HG03064 (cell line): Measurements from ENCODE around the gene METRN.

ENCODE experiments used
- ATAC-seq: cut with Tn5 transposase; IDR thresholded peaks from one replicate; pipeline ENCODE4 v1.9.1; 2021; ENCODE audit warnings: low read depth; ENCODE audit not compliant: unreplicated experiment

METRN gene

DNA sequence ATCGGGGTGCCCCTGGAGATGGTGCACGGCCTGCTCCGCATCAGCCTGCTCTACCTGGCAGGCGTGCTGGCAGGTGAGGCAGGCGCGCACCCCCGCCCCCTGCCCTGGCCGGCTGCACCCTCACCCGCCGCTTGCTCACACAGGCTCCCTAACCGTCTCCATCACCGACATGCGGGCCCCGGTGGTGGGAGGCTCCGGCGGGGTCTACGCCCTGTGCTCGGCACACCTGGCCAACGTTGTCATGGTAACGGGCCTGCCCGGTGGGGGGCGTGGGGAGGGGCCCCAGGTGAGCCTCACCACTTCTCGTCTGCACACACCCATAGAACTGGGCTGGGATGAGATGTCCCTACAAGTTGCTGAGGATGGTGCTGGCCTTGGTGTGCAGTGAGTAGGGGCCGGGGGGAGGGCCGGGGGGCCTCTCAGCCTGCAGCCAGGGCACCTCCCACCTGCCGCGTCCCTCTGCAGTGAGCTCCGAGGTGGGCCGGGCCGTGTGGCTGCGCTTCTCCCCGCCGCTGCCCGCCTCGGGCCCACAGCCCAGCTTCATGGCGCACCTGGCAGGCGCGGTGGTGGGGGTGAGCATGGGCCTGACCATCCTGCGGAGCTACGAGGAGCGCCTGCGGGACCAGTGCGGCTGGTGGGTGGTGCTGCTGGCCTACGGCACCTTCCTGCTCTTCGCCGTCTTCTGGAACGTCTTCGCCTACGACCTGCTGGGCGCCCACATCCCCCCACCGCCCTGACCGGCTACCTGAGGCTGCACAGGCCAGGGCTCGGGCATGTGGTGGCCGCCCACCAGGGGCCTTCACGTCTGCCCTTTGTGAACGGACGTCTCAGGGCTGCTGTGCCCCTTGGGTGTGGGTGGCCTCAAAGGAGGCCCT is 37.4 kb upstream of the METRN start:
- no peak for ATAC-seq

DNA sequence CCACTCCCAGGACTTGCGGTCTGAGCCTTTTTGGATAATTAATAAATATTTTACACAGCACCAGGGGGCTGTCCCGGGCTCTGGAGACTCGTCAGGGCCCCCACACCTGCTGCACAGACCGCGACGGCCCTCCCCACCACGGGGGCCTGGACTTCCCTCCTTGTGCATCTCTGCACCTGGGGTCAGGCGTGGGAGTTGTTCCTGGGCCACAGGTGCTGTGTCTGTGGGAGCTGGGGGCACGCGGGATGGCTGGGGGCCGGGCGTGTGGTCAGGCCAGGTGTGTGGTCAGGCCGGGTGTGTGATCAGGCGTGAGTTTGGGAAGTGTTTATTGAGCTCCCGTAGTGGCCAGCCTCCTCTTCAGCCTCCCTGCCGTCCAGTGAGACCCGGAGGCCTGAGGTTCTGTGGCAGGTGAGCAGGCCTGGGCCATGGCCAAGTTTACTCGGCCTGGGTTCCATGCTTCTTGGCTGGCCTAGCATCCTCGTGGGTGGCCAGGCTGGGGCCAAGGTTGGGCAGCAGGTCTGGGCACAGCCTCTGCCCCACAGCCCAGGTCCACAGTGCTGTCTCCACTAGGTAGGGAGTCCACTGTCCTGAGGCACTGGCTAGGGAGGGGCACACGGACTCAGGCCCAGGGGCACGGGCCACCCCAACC is 36.6 kb upstream of the METRN start:
- ATAC-seq = no peak

DNA sequence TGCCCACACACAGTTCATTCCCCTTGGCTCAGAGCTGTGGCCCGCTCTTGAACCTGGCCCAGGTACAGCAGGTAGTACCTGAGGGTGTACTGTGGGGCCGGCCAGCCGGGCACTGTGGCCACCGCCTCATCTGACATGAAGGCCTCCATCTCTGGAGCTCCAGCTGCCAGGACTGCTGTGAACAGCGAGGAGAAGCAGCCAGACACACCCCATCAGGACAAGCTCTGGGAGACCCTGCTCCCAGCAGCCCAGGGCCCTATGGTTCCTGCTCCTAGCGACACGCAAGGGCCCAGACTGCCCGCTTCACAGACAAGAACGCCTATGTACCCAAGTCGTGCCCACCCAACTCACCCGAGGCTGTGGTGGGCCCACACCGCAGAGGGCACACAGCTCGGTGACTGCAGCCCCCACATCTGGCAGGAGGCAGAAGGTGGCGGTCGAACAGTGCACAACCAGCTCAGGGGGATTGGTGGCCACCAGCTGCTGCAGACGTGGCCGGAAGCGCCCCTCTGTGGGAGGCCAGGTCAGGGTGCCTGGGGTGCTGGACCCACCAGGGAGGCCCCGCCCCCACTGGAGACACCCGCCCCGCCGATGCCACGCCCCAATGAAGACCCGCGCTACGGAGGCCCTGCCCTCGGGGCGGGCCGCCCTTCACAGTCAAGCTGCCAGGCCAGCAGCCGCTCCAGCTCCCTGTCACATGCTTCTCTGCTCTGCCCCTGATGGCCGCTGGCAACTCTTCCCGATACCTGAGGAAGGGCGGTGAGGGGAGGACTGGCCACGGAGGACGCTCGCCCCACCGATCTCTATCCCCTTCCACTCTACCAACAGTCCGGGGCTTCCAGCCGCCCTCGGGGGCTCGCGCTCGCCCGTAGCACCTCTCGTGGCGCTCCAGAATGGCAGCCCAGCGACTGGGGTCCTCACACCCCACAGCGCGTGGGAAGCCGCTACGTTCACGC is 35.8 kb upstream of the METRN start:
- ATAC-seq = no peak

DNA sequence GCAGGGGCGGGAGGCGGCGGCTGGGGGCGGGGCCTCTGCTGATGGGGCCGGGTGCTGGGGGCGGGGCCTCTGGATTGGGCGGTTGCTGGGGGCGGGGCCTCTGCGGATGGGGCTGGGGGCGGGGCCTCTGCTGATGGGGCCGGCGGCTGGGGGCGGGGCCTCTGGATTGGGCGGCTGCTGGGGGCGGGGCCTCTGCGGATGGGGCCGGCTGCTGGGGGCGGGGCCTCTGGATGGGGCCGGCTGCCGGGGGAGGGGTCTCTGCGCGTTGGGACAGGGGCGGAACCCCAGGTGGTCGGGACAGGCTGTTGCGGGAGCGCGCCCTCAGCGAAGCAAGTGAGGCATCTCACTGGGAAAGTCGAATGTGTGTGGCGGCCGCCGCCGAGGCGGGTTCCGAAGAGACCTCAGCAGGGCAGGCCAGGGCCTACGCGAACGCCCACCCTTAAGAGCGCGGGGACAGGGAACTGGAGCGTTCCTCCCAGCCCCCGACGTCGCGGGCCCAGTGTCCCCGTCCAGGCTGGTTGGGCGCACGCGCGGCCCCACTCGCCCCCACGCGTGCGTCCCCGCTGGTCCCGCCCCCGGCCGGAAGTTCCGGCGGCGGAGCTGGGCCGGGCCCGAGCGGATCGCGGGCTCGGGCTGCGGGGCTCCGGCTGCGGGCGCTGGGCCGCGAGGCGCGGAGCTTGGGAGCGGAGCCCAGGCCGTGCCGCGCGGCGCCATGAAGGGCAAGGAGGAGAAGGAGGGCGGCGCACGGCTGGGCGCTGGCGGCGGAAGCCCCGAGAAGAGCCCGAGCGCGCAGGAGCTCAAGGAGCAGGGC is 34.9 kb upstream of the METRN start, which contains the start of gene STUB1:
Gene STUB1, plus strand, starts transcription at position 597 of the 811 bp plus-strand sequence. Its CDS starts 116 bp downstream, at position 713.
- no peak for ATAC-seq

DNA sequence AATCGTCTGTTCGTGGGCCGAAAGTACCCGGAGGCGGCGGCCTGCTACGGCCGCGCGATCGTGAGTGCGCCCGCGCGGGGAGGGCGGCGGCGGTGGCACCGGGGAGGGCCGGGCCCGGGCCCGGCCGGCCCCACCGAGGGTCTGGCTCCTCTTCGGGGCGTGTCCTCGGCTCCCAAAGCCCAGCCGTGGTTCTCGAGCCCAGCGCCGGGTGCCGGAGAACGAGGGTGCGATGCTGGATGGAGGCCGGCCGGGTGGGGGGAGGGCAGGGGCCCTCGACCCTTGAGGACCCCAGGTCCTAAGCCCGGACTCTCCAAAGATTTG is 34.3 kb upstream of the METRN start:
- ATAC-seq = no peak

DNA sequence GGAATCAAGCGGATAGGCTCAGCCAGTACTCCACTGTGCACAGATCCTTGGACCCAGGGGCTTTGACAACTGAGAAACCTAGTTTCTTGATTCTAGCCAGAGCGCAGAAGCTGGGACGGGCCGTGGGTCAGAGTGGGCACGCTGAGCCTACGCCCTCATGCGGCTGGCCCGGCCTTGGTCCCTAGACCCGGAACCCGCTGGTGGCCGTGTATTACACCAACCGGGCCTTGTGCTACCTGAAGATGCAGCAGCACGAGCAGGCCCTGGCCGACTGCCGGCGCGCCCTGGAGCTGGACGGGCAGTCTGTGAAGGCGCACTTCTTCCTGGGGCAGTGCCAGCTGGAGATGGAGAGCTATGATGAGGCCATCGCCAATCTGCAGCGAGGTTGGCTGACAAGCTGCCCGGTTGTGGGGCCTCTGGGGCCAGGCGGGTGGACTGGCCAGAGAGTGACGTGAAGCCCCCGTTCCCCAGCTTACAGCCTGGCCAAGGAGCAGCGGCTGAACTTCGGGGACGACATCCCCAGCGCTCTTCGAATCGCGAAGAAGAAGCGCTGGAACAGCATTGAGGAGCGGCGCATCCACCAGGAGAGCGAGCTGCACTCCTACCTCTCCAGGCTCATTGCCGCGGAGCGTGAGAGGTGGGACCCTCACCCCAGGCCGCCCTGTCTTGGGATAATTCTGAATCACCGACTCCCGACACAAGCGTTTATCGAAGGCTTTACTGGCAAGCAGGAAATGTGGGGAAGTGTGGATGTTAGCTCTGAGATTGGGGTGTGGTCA is 33.8 kb upstream of the METRN start:
- no peak for ATAC-seq

DNA sequence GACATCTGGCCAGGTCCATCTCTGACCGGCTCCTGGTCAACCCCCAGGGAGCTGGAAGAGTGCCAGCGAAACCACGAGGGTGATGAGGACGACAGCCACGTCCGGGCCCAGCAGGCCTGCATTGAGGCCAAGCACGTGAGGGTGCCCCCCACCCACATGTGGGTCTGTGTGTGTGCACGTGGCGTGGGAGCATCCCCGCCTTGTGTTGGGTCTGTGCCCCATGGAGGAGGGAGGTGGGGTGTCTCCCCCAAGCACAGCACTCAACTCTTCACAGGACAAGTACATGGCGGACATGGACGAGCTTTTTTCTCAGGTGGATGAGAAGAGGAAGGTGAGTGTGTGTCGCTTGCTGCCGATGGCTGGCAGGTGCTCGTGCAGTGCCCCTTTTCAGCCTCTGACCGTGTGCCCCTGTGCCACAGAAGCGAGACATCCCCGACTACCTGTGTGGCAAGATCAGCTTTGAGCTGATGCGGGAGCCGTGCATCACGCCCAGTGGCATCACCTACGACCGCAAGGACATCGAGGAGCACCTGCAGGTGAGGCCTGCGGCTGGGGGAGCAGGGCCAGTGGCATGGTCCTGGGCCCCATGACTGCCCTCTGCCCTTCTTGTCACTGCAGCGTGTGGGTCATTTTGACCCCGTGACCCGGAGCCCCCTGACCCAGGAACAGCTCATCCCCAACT is 33.0 kb upstream of the METRN start:
- ATAC-seq = no peak

DNA sequence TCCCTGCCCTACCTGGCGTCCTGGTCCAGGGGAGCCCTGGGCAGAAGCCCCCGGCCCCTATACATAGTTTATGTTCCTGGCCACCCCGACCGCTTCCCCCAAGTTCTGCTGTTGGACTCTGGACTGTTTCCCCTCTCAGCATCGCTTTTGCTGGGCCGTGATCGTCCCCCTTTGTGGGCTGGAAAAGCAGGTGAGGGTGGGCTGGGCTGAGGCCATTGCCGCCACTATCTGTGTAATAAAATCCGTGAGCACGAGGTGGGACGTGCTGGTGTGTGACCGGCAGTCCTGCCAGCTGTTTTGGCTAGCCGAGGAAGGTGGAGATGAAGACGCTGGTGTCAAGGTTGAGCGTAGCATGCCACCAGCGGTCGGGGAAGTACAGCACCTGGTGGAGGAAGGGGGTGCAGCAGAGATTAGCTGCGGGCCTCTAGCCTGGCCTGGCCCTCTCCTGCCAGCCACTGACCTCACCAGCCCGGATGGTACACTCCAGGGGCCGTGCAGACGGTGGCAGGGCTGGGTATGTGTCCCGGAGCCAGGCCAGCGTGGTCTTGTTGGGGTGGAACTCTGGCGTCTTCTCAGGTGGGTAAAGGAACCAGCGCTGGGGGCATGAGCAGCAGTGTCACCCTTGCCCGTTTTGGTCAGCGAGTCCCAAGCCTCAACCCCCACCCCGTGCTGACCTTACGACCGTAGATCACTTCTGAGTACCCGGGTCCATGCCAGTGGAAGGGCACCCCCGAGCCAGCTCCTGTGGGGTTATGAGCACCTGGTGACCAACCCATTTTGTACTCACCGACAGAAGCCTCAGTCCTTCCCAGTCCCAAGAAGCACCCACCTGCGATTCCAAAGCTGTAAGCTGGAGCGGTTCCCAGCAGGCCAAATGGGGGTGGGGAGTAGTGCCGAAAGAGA is 32.2 kb upstream of the METRN start:
- no peak for ATAC-seq

DNA sequence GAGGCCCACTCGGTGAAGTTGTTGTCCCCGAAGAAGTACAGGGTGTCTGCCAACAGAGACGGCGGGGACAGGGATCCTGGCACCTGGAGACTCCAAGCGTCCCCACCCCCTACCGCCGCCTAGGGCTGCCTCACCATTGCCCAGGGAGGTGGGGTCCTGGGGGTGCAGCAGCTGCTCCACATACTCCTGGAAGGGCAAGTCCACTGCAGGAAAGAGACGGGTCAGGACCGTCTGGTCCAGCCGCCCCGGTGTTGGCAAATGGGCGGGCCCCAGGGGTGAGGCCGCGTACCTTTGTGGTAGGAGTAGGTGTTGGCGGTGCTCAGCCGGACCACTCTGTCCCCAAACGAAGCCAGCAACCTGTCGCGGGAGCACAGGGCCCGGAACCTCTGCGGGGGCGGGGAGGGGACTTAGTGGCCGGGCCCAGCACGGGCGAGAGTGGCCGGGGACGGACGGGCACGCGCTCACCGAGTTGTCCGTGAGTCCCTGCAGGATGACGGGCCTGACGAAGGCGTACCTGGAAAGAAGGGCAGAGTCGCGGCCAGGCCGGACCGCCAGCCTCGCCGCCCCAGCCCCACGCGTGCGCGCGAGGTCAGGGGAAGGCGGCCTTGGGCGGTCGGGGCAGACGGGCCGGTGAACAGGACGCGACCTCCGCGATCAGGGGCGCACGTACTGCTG is 31.4 kb upstream of the METRN start:
- ATAC-seq = peak; percentile 1

DNA sequence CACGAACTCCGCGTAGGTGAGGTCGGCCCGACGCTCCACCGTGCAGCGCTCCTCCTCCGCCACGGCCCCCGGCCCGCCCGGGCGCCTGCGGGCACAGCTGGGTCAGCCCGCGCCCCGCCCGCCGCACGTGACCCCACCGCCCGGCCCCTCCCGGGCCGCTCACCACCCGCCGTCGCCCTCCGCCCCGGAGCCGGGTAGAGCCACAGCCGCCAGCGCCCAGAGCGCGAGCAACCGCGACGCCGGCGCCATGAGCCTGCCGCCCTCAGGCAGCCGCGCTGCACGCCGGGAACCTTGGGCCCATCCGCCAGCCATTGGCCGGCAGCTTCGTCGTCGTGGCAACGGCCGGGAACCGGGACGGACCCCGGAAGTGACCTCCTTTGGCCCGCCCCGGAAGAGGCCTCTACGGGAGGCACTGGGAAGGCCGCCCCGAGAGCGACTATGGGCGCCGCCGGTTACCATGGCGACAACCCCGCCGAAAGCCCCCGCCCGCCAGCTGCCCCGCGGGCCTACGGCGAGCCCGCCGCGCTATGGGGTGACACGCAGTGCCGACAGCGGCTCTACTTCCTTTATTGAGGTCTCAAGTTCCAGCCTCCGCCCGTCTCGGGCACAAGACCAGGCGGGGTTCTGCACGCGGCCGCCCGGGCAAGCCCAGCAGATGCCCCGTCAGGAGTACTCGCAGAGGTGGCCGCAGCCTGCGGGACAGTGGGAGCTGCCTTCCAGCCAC is 30.7 kb upstream of the METRN start, which contains the start of gene JMJD8:
Gene JMJD8, minus strand, starts transcription at position 264 of the 724 bp plus-strand sequence. Its CDS starts 15 bp downstream, at position 249.
- peak; percentile 42 for ATAC-seq

DNA sequence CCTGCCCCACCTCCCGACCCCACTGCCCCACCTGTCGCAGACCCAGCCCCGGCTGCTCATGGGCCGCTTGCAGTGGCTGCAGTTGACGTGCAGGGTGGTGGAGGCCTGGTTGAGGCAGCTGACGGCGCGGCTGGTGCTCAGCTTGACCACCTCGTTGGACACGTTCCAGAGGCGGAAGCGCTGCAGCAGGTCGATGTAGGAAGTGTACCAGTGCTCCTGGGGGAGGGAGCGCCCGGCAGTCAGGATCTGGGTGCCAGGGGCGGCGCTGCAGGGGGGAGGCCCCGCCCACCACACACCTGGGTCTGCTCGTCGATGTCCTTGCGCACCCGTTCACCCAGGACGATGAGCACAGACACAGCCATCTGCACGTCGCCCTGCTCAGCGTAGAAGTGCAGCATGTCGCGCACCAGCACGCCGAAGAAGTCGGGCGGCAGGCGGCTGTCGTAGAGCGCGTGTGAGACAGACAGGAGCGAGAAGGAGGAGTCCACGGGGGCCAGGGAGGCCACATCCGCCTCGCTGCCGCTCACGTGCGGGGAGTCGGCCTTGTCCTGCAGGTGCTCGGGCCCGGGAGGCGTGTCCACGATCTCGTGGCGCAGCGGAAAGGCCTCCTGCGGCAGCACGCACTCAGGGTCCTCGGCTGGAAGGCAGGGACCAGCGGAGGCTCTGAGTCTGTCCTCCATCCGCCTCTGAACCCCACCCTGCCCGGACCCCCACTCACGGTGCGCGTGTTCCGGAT is 29.8 kb upstream of the METRN start:
- no peak for ATAC-seq

DNA sequence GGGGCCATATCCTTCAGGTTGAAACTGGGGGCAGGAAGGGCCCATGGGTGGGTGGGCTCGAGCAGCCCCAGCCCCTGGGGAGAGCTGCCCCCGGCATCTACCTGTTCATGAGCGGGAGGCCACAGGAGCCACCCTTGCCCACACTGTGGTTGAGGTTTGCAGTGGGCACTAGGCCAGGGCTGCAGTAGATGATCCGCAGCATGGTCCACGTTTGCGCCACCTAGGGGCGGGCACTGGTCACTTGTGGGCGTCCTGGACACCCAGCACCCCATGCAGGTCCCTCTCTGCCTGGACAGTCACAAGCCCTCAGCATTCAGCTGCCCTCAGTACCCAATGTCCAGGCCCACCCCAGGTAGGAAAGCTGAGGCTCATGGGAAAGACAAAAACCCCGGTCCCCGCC is 29.0 kb upstream of the METRN start:
- ATAC-seq = no peak

DNA sequence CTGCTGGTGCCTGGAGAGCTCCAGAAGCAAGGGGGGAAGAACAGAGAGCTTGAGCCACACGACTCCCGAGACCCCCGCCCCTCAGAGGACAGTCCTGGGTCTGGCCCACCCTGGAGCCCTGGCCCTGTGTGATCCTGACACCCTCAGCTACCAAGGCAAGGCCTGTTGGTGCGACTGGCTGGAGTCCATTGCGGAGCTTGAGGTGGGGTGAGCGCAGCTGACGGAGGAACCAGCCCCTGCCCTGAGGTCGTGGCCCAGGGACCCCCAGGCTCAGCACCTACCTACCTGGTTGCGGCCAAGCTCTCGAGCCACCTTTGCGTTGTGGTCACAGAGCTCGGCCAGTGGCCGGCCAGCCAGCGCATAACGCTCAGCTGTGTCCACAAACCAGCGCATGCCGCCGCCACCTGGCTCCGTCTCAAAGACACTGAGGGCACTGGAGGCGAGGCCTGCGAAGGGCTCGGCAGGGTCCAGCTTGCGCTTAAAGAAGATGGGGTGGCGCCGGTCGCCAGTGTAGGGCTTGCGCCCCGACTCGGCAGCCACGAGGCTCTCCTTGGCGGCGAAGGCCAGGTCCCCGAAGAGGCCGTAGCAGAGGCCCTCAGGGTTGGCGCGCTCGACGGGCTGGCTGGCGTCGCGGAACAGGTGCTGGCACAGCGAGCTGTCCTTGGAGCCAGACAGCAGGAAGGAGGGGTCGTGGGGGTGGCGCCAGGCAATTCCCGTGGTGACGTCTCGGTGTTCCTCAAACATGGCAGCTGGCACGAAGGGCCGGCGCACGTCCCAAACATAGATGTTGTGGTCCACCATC is 28.3 kb upstream of the METRN start:
- no peak for ATAC-seq

DNA sequence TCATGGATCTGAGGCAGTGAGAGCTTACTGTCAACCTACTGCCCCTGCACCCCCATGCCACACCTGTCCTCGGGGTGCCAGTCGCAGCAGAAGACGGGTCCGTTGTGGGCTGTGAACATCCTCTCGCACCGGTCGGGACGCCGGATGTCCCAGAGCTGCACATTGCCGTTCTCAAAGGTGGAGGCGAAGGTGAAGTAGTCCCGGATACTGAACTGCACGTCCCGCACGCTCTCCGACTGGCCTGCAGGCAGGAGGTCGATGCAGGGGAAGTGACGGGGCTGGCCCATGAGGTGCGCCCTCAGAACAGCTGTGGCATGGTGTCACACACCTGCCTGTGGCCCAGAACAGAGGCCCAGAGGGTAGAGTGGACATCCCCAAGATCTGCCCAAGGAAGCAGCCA is 27.4 kb upstream of the METRN start:
- ATAC-seq = no peak
